Measurements from ENCODE around the gene EP400.
"Not testable (repeated sequence)": the region's sequence is repeated elsewhere in the genome, so short reads cannot be mapped to it uniquely, and the experiment has no call there.

Gene EP400

DNA sequence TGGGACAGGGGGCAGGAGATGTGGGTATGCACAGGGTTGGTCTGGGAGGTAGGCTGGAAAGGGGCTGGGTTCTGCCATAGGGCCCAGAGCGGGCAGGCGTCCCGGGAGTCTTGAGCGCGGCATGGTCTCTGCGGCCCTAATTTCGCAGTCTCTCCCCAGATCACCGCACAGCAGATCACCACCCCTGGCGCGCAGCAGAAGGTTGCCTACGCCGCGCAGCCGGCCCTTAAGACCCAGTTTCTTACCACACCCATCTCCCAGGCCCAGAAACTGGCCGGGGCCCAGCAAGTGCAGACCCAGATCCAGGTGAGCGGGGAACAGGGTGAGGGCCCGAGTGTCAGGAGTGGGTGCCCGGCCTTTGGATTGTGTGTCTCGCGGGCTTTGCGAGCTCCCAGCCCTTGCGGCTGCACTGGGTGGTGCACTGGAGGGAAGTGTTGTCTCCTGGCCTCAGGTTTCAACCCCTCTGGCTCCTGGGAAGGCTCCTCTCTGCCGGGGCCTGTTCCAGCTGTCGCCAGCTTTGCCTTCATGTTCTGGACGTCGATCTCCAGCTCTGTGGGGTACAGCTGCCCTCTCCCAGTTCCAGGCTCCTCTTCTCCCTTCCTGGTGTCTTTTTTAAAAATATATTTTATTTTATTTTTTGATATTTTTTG lies 119.7 kb downstream of the EP400 start:
- no peak for DNase-seq

DNA sequence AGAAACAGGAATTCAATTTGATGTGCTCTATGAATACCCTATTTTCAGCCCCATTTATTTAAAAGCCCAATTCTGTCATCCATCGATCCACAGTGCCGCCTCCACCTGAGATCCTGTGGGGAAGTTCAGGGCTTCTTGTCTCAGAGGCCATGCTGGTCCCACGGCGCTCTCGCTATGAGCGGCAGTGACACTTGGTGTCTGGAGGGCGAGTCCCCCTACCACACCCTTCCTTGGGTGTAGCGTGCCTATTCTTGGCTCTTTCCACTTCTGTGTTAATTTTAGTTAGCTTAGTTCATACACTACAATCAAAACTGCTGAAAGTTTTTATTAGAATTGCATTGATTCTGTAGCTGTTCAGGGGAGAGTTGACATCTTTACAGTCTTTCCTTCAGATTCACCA lies 120.6 kb downstream of the EP400 start:
- DNase-seq: no peak

DNA sequence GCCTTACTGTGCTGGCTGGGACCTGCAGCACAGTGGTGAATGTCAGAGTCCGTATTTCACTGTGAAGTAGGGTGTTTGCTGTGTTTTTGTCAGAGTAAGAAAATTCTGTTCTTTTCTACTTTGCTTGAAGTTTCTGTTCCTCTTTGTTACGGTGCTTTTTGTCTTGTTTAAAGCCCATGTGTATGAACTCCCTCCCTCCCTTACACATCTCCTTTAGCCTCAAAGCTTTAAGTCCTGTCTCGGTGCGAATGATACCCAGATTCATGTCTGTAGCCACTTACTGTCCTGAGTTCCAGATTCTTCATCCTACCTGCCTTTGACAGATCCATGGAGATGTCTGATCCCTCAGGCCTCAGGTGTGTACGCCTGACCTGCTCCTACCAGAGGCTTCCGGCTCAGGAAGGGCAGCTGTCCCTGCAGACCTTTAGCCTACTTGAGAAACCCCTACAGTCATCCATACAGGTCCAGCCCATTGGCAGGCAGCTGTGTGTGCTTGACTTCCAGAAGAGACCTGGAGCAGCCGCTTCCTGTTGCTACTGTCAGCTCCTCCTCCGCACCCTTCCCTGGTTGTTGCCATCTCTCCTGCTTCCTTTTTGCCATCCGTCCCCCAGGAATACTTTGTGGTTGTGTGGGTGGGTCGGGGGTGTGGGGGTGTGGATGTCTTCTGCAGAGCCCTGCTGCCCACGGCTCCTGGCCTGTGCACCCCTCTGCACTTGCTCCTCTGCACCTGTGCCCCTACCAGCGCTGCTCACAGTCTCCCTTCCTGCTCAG lies 121.5 kb downstream of the EP400 start:
- no peak for DNase-seq

DNA sequence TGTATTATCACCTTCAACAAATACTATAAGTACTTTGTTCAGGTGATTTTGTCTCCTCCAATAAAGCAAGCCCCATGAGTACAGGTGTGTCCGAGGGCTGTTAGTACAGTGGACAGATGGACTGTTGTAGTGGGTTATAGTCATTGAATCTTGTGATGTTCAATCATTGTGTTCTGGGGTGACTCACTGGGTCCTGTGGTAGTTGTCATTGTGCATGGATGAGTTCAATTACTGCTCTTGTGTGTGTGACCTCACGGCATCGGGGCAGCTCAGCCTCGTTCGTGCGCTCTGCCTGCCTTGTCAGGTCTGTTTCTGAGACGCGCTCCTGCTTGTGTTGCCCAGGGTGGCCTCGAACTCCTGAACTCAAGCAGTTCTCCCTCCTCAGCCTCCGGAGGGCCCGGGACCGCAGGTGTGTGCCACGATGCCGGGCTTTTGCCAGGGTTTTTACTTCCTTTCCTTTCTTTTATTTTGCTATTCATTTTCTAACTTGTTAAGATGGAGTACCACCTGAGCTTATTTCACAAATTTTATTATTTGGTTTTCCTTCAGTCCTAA lies 122.2 kb downstream of the EP400 start:
- DNase-seq: no peak

DNA sequence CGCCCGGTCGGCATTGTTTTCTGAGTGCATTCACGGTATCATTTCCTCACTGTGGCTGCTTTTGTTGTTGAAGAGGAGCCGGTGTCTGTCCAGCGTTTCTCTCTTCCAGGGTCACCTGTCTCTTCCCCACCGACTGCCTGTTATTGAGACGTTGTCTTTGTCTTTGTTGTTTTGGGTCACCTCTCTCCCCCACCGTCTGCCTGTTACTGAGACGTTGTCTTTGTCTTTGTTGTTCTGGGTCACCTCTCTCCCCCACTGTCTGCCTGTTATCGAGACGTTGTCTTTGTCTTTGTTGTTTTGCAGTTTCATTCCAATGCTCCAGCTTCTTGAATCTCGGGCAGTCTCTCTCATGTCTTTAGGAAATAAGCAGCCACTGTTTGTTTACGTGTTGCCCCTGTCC lies 124.5 kb downstream of the EP400 start:
- no peak for DNase-seq

DNA sequence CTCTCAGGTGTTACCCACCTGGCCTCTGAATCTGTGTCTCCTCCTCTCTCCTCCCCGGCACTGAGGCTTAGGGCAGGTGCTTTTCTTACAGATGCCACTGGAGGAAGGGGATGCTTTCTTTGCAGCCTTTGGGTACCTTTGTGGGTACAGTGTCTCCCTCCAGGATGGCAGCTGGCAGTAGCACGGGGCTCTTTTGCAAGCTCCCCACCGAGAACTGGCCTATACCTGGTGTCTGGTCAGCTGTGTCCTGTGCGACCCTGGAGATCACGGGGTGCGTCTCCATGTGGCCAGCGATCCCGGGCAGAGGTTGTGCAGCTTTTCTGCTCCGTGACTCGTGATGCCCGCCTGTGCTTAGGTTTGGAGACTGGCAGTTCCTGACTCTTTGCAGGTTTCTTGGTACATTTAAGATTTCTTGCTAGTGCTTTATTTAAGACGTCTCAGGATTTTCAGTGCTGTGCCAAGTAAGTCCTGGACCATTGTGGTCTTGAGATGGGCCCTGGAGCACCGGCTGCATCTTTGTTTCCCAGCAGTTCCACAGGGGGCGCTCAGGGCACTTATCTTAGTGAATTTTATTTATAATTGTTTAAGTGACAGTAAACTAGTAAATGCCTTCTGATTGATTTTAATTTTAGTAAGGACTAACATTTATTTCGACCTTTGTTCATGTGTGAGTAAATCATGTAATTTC lies 125.4 kb downstream of the EP400 start:
- DNase-seq: no peak

DNA sequence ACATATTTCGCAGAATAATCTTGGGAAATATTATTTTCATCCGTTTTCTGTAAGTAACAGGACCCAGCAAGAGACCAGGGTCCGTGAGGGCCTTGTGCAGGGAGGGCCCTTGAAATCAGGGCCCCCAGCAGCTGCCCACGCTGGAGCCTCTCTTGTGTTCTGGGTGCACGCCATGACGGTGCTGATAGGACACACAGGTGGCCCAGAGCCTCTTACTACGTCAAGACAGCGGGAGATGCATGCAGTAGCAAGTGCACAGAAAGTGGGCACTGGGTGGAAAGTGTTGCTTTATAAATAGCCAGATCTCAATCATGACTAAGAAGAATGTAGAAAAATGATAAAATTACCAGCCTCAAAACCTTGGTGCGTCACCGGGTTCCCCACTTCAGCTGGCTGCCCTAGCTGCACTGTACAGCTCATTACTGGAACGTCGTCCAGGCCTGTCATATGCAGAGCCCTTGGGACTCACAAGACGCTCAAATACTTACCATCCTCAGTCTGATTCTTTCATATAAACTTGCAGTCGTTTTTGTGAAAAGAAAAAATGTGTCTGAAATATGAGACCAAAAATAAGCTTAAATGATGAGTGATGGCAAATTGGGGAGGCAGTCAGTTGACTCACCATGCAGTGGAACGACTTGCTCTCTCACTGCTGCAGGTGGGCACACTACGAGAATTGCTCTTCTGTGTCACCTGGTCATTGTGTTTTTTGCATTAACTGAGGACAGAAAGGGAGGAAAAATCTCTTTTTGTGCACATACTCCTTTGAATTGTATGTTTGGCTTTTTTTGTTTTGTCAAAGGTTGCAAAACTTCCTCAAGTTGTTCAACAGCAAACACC lies 126.2 kb downstream of the EP400 start:
- DNase-seq: no peak

DNA sequence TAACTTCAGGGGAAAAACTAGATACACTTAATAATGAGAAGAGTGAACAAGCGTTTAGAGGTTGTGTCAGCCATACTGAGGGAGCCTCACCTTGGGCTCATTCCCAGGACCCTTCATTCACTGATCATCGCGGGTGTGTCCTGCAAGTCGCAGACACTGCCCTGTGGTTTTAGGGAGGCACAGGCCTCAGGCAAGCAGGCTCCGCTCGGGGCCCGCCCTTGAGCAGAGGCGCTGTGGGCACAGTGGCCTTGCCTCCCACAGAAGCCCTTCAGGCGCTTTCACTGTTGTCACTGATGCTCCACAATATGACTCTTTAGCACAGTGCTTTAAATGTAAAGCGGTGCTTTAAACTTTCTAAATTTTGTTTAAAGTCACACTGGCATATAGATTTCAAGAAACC lies 127.0 kb downstream of the EP400 start:
- DNase-seq: no peak

DNA sequence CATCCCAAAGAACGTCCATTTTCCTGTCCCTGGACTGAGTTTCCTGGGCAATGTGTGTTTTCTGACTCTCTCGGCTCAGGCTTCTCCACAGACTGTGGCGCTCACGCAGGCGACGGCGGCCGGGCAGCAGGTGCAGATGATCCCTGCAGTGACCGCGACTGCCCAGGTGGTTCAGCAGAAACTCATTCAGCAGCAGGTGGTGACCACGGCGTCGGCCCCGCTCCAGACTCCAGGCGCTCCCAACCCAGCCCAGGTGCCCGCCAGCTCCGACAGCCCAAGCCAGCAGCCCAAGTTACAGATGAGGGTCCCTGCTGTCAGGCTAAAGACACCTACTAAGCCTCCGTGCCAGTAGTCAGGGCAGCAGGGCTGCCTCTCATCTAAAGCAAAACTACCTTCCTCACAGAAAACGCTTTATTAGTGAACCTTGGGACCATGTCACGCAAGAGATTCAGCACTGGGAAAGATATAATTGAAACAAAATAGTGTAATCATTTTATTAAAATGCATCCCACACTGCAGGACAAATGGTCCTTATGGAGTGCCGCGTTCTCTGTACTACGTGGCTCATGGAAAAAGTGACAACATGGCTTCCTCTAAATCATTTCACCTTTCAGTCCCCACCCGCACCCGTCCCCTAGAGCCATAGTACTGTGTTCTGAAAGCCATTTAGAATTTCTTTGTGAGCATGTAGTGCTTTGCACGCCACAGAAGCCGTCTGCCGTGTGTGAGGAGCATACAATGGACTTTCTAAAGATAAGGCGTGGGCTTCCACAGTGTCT lies 127.8 kb downstream of the EP400 start:
- no peak for DNase-seq

DNA sequence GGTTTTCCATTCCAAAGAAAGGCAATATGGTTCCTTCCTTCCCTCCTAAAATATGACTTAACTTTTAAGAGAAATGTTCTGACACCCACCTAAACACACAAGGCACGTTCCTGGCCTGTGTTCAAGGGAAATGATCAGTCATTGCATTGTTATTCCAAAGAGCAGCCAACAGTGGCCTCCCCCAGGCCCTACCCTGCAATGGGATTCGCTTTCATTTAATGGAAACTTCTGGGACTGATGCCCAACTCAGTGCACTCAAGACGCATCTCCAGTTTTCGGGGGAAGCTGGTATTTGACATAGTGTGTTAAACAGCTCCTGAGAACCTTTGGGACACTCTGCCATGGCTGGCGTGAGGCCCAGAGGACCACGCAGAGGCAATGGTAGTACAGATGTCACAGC lies 128.4 kb downstream of the EP400 start:
- no peak for DNase-seq

DNA sequence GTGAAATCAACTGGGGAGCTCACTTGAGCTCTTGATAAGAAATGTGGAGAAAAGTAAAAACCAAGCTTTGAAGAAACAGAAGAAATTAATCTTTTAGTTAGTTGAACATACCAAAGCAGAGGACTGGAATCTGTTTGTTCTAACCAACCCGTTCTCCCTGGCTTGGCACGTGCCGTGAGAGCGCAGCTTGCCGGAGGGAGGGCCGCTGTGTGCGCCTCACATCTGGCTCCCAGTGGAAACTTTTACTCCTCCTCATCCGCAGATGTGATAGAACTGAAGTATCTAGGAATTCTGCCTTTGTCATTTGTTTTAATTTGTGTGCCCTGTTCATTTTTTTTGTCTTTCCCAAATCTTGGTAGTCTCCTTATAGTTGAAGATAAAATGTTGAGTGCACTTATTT lies 129.5 kb downstream of the EP400 start:
- no peak for DNase-seq

DNA sequence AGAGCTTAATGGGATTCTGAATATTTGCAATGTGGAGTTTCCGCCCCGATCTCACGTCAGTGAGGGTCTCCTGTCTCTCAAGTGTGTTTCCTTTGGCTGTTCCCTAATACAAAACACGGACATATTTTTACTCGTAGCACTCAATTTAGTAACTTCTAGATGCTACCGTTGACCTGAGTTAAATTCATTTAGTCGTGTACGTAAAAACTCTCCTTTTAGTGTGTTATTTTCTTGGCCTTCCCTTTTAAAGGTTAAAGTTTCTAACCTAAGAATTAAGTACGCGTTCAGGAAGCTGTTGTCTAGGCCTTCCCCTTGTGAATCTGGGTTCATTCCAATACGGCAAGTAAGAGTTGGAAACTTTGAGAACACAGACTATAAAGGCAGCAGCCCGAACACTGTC lies 130.0 kb downstream of the EP400 start:
- DNase-seq: no peak

DNA sequence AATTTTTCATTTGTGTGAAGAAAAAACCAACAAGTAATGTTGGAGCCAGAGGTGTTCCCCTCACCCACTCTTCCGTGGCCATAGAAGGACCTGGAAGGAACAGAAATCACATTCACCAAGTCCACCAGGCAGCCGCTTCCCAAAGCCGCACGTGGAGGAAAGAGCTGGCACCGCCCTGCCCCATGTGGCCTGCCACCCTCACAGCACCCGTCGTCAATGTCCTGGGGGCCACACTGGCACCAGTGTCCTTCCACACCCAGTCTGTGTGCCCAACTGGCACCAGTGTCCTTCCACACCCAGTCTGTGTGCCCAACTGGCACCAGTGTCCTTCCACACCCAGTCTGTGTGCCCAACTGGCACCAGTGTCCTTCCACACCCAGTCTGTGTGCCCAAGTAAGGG lies 130.8 kb downstream of the EP400 start:
- not testable (repeated sequence) for DNase-seq

DNA sequence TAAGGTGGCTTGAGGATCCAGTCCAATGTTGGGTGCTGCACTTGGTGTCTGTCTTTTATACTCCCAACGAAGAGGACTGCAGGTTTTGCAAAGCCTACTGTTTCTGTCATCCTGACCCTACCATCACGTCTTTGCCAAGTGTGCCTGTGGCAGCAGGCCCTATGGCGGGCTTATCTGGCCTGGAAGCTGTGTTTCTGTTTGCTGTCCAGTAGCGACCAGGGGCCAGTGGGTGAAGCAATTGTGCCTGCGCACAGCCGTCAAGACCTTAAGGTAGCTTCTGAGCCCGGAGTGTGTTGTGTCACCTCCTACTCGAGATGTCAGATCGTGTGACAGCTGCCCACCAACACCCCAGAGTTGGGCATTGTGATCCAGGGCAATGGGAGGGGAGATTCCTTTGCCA lies 131.7 kb downstream of the EP400 start:
- DNase-seq: no peak

DNA sequence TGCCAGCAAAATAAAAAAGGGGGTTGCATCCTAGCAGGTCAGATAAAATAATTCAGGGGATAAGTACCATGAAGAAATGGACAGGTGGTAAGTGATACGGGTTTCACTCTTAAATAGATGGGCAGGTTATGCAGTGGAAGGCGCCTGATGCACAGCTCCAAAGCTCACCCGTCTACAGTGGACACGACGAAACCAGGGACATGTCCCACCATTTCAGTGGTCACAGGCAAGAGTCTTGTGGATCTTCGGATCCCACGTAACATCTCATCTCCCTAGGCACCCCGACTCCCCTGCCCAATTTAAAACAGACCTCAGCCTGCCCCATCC lies 133.8 kb downstream of the EP400 start:
- DNase-seq: no peak

DNA sequence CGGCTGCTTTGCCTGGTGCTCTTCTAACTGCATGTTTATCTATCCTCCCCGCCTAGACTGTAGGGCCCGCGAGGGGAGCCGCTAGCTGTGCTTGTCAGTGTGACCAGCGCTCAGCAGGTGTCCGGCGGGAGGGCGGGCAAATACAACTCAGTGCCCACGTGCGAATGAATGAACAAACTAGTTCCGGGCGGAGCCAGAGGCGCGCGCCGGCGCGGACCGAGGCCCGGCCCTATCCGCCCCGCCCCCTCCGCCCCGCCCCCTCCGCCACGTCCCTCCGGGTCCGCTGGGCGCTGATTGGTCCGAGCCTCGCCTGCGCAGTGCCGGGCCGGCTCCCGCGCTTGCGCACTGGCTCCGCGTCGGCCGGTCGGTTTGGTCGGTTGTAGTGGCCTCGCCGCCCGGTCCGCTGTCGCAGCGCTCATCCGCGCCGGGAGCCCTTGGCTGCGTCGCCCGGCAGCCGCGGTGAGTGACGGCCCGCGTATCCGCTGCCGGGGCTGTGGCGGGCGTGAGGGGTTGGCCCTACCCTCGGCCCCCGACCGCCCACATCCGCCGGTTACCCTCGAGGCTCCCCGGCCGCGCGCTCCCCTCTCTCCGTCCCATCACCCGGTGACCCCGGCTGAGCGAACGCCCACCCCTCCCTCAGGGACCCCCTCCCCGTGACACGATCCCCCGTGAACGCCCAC lies 134.3 kb downstream of the EP400 start:
- peak; percentile 85 for DNase-seq

DNA sequence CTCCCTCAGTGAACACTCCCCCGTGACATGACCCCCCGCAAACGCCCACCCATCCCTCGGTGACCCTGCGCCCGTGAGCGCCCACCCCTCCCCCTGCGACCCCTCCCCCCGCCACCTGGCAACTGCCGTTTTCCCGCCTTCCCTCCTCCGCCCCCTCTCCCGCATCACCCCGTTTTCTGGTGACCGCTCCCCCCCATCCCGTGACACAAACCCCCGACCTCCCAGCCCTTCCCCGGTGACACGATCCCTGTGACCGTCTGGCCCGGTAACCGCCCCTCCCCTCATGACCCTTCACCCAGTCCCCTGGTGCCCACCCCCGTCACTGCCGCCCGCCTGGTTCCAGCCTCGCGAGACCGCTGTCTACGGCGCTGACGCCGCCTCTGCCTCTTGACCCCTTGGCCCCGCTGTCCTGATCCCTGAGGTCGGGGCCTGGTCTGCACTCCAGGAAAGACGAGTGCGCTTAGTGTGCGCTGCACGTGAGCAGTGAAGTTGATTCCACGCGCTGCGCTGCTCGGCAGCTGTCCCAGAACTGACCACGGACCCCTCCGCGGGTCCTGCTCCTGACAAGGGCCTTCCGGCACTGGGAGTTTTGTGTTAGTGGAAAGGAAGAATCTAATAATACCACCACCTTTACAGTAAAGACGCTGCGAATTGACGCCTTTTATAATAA lies 135.0 kb downstream of the EP400 start:
- peak; percentile 48 for DNase-seq

DNA sequence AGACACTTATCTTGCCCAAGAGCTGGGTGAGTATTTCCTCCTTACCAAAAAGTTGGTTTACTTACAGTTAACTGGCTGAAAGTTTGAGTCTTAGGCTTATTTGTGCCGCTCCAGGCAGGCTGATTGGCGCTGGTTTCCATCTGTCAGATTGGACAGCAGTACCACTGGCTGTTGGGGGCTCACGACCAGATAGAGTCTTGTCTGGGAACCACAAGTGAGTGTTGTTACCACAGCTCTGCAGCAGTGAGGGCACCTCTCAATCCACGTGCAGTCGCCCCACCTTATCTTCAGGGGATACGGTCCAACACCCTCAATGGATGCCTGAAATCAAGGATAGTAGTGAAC lies 135.5 kb downstream of the EP400 start:
- no peak for DNase-seq

DNA sequence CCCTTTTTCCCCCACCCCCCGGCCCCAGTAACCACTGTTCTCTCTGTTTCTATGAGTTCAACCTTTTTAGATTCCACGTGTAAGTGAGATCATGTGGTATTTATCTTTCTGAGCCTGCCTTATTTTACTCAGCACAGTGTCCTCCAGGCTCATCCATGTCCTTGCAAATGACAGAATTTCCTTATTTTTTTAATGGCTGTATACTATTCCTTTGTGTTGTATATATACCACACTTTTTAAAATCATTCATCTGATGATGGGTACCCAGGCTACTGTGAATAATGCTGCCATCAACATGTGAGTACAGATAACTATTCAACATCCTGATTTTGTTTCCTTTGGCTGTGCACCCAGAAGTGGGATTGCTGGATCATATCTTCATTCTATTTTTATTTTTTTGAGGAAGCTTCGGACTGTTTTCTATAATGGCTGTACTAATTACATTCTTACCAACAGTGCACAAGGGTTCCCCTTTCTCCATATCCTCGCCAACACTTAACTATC lies 139.7 kb downstream of the EP400 start:
- no peak for DNase-seq

DNA sequence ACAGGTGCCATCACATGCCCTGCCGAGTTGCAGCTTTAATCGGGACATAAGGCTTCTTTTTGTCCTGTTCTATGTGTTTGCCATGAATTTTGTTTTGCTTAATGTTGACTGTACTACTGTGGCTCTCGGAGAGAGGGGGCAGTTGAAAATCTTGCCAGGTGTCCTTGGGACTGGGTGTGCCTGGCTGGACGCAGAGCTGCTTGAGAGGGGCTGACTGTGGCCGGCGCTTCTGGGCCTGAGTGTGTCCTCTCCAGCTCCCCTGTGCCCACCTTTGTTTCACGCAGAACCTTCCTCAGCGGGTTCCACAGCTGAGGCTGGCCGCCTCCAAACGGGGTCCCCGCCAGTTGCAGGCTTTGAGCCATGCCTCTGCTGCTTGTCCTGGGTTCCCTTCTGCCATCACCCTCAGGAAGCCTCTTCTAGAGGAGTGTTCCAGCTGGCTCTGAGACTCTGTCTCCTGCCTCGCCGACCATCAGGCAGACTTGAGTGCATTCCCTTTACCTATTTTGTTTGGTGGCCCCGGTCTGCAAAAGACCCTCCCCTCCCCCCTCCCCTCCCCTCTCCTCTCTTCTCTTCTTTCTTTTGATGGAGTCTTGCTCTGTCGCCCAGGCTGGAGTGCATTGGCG lies 144.6 kb downstream of the EP400 start:
- no peak for DNase-seq

Data from stimulated activated CD4-positive, alpha-beta T cell treated with anti-CD3 and anti-CD28 coated beads, Interleukin-12 subunit alpha, Interleukin-12 subunit beta, amount 100 ng/mL, for 4 hours (primary cell).